H1 (cell line): Measurements from ENCODE around the gene ITGB2. TPM values are rescaled to one million over a fixed set of nuclear protein-coding genes. Genes with fewer than 3 reads are reported as not detected.

ENCODE experiments used
- RNF2 ChIP-seq: fragments of 200-900, 300-1000 bp; sonication (generic); IDR thresholded peaks from 2 replicates; pipeline ENCODE4 v1.7.1; 2016; ENCODE audit warnings: borderline replicate concordance, low read depth, mild to moderate bottlenecking, antibody characterized with exemption, low read length; ENCODE audit not compliant: poor library complexity, severe bottlenecking; ENCODE audit errors: missing control alignments
- SIRT6 ChIP-seq: IDR thresholded peaks from one replicate; pipeline ENCODE4 v1.7.1; 2012; ENCODE audit warnings: low read length, inconsistent platforms
- TAF1 ChIP-seq: IDR thresholded peaks from 2 replicates; pipeline ENCODE4 v1.6.1; 2011; ENCODE audit warnings: mild to moderate bottlenecking, low read depth, low read length
- polyA plus RNA-seq, 7 experiments: library from polyadenylated mRNA; depleted of rRNA in 3 of 7; stranded (reverse) in 5 of 7; unstranded in 2 of 7; fragments of >200 nt in 5 of 7; fragments of 200-250 nt in 2 of 7; gene quantifications; 1 replicate in 5 of 7; 2 replicates in 1 of 7; 4 replicates in 1 of 7; pipeline versions ENCODE4 v1.2.1 to v1.2.3, GENCODE V29; 2011 to 2013; ENCODE audit warnings: missing spikeins in 2 of 7, mixed read lengths in 2 of 7
- total RNA-seq: library from RNA; stranded (reverse); fragmentation: NEBNext Ultra II Directional; extraction: Animal tissue kit (Norgen Biotek cat#: 25700); gene quantifications from 2 replicates; pipeline ENCODE4 v1.2.1, GENCODE V29; 2021
- TF ChIP-seq, protein P1 (sequence below): IDR thresholded peaks from 2 replicates; pipeline ENCODE4 v1.6.1; 2011; ENCODE audit warnings: low read depth, mild to moderate bottlenecking, low read length; ENCODE audit not compliant: insufficient read depth

ITGB2 gene
- total and polyA plus RNA-seq, 2 of the 8 experiments (the other 6 are each of a cell fraction or from before 2014, with no cell fraction given): 0.24 to 0.63 TPM

DNA sequence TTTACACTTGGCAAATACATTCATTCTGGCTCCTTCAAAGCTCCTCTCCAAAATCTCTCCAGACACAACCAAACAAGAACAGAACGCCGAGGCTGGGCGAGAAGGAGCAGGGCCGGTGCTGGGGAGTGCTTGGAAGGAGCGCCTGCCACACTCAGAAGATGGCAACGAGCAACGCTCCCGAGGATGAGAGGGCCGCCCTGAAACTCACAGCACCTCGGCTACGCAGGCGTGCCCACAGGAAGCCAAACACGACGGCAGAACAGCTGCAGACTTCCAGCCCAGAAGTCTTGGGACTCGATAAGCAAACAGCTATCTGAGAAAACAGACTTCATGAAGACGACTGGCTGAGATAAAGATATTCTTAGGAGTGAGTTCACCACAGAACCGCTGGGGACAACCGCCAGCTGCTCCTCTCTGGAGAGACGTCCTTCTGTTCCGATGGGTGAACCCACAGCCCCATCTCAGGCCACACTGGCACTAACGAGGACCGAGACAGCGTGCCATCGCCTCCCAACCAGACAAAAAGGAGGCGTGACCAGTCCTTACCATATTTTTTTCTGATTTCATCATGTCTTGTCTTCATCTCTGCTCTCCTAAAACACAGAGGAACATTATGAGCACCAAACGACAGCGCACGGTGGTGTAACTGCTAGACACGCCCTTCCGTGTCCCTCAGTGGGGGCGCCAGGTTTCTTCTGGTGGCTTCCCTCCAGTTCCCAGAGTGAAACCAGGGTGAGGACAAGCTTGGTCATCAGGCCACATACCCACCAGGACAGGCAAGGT is 65.8 kb downstream of the ITGB2 start (continued):
- TF ChIP-seq, protein P1, sequence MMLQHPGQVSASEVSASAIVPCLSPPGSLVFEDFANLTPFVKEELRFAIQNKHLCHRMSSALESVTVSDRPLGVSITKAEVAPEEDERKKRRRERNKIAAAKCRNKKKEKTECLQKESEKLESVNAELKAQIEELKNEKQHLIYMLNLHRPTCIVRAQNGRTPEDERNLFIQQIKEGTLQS: no peak
- TF ChIP-seq TAF1 (no peak), SIRT6 (no peak), RNF2 (no peak)
